ENCODE results near the gene REPS2.

DNA sequence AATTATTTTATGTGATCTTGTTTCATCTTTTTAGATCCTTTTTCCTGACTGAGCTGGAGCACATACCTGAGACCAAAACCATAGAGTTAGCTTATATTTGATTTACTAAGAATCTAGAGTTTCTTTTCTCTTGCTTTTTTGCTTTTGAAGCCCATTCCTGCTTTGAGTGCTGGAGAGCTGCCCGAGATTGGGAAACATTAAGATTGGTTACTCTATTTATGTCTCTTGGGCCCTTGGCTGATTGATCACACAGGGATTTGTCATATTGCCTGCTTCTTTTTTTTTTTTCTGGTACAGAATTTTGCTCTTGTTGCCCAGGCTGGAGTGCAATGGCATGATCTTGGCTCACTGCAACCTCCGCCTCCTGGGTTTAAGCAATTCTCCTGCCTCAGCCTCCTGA is 73.9 kb downstream of the REPS2 start:
- TF ChIP-seq, protein P1, sequence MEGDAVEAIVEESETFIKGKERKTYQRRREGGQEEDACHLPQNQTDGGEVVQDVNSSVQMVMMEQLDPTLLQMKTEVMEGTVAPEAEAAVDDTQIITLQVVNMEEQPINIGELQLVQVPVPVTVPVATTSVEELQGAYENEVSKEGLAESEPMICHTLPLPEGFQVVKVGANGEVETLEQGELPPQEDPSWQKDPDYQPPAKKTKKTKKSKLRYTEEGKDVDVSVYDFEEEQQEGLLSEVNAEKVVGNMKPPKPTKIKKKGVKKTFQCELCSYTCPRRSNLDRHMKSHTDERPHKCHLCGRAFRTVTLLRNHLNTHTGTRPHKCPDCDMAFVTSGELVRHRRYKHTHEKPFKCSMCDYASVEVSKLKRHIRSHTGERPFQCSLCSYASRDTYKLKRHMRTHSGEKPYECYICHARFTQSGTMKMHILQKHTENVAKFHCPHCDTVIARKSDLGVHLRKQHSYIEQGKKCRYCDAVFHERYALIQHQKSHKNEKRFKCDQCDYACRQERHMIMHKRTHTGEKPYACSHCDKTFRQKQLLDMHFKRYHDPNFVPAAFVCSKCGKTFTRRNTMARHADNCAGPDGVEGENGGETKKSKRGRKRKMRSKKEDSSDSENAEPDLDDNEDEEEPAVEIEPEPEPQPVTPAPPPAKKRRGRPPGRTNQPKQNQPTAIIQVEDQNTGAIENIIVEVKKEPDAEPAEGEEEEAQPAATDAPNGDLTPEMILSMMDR (IDR thresholded peaks at IDR 0.05), result no peak
- TF ChIP-seq POLR2A (IDR thresholded peaks at IDR 0.05), result no peak

All from body of pancreas (tissue), 4 donors.